GM15510 (cell line): Measurements from ENCODE around the gene BRICD5.

ENCODE experiments used
- POLR2A ChIP-seq: IDR thresholded peaks from 3 replicates; pipeline ENCODE4 v1.6.1; 2011; ENCODE audit warnings: borderline replicate concordance; ENCODE audit not compliant: insufficient read length; ENCODE audit errors: extremely low read depth

Gene BRICD5

GRCh38 chr16:2177101-2177500 is 33.6 kb downstream of the BRICD5 start:
- TF ChIP-seq POLR2A = no peak

DNA sequence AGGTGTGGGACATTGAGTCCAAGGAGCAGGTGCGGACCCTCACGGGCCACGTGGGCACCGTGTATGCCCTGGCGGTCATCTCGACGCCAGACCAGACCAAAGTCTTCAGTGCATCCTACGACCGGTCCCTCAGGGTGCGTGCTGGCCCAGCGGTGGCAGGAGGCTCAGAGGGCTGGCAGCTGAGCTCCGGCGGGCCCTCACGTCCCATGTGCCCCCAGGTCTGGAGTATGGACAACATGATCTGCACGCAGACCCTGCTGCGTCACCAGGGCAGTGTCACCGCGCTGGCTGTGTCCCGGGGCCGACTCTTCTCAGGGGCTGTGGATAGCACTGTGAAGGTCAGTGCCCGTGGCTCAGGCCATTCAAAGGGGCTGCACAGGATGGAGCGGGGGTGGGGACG is 34.6 kb downstream of the BRICD5 start:
- no peak for TF ChIP-seq POLR2A

DNA sequence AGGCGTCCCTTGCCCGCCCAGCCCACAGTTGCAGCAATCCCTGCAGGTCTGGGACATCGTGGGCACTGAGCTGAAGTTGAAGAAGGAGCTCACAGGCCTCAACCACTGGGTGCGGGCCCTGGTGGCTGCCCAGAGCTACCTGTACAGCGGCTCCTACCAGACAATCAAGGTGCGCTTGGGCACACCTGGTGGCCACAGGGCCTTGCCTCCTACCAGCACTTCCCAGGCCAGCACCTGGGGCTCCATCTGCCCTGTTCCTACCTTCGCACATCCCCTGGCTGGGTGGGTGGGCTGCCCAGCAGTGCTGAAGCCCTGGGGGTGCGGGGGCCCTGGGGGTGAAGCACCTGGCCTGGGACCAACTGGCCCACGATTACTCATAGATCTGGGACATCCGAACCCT is 35.2 kb downstream of the BRICD5 start:
- no peak for TF ChIP-seq POLR2A

DNA sequence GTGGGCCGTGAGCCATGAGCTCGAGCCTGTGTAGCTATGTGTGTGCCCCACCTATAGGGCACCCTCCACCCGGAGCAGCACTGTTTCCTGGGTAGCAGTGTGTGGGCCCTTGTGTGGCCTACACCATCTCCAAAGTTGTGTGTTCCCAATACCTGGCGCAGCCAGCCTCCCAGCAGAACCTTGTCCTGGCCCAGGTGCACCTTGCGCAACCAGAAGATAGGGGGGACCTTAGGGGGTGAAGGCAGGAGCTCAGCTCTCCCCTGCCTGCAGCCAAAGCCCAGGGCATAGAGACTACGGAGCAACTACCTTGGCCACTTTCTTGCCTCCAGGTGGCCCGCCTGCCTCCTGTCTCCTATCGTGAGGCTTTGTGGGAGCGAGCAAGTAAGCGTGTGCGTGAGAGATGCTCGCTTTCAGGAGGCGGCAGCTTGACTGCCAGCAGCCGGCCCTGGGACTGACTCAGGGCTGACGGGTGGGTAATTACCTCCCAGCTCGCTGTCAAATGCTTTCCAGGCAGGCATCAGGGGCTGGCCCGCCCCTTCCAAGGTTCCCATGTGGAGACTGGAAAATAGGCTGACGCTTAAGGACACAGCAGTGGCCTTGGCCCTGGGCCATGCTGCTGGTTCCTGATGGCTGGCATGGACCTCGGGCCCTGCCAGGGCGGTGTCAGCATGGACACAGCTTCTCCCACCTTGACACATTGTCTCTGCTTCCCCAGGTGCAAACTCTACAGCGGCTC is 36.1 kb downstream of the BRICD5 start:
- no peak for TF ChIP-seq POLR2A

GRCh38 chr16:2173916-2174315 is 36.7 kb downstream of the BRICD5 start:
- TF ChIP-seq POLR2A = no peak

GRCh38 chr16:2173366-2173765 is 37.3 kb downstream of the BRICD5 start:
- no peak for TF ChIP-seq POLR2A

DNA sequence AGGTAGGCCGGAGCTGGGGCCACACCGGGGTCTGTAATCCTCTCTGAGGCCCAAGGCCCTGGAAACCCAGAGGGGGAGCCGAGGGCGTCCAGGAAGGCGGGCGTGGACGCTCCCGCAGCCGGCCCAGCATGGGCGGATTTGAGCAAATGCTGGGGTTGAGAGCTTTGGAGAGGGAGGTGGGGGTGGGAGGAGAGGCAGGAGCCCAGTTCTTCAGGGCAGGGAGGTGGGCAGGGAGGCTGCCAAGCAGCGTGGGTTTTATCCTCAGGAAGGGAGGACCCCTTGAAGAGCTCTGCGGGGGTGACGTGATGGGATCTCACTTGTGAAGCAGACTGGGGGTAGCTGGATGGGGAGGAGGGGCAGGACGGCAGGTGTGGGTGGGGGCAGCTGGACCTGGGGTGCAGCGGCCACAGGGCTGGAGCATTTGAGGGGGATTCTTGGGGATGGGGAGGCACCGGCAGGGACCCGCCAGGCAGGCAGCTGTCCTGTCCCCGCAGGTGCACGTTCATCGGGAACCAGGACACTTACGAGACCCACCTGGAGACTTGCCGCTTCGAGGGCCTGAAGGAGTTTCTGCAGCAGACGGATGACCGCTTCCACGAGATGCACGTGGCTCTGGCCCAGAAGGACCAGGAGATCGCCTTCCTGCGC is 37.9 kb downstream of the BRICD5 start:
- no peak for TF ChIP-seq POLR2A

- TF ChIP-seq POLR2A = no peak
Measured at GRCh38 chr16:2171601-2172178, 39.0 kb downstream of the BRICD5 start.

DNA sequence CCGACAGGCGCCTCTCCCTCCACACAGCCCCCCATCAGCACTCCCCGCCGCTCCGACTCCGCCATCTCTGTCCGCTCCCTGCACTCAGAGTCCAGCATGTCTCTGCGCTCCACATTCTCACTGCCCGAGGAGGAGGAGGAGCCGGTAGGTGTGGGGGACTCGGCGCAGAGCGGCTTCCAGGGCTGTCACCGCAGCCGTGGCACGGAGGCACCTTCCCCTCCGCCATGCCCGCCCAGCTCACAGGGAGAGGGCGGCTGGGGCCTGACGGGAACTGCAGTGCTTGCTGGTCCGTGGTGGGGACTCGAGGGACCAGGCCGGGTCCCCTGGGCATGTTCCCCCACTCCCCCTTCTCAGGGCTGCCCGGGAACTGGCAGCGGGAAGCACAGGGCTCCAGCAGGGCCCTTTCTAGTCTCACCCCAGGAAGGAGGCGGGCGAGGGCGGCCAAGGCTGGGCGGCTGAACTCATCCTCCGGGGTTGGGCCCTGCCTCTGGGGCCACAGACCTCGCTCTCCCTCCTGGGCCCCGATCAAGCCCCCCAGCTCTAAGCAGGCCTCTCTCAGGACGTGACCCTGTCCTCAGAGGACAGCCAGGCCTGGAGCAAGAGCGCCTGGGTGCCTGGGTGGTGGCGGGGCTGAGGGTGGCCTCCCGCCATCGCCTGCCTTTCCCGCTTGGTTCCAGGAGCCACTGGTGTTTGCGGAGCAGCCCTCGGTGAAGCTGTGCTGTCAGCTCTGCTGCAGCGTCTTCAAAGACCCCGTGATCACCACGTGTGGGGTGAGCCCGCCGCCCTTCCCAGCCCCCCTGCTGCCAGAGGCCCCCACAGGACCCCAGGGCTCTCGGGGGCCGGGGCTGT is 39.9 kb downstream of the BRICD5 start:
- TF ChIP-seq POLR2A = no peak

- TF ChIP-seq POLR2A = no peak
Measured at GRCh38 chr16:2170080-2170479, 40.6 kb downstream of the BRICD5 start.

DNA sequence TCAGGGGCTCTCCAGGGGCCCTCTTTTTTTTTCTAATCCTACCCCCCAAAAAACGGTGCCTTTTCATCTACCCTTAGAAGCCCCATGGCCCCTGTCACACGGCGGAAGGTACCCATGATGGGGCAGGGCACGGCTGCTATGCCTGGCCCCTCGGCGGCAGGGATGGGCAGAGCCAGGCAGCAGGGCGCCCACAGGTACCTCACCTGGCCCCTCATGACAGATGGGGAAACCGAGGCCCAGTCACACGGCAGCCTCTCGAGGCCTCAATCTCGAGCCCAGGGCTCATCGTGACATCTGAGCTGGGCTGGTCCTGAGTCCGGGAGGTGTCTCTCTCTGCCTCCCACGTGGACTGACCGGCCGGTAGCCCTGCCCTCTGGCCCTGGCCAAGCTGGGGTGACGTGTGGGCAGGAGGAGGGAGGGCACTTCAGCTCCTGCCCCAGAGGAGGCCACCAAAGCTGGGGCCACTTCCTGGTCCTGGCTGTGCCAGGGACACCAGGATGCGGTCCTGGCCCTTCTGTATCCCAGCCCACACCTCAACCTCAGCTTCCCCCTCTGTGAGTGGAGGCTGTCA is 43.5 kb downstream of the BRICD5 start:
- TF ChIP-seq POLR2A = no peak

DNA sequence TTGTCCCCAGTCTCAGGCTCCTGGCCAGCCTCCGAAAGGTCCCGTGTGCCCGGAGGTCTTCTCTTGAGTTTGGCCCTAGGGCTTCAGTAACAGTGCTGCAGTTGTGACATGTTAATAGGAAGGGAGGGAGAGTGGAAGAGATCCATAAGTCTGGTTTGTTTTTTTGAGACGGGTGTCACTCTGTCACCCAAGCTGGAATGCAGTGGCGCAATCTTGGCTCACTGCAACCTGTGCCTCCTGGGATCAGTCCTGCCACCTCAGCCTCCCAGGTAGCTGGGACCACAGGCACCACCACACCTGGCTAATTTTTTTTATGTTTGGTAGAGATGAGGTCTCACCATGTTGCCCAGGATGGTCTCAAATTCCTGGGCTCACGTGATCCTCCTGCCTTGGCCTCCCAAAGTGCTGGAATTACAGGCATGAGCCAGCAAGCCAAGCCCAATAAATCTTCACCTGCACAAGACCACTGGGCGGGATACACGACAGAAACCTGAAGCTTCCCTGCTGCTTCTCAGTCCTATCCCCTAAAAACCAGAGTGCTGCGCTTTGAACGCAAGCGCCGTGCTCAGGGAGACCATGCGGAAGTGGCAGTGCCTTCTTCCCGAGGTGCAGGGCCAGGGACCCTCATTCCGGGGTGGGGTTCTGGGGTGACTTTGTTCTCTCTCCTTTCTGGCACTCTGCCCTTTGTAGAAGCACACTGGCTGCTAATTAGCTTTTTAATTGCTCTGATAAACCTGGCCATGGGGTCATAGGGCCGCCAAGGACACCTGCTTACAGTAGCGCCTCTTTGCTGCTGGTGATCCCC is 44.2 kb downstream of the BRICD5 start:
- no peak for TF ChIP-seq POLR2A

DNA sequence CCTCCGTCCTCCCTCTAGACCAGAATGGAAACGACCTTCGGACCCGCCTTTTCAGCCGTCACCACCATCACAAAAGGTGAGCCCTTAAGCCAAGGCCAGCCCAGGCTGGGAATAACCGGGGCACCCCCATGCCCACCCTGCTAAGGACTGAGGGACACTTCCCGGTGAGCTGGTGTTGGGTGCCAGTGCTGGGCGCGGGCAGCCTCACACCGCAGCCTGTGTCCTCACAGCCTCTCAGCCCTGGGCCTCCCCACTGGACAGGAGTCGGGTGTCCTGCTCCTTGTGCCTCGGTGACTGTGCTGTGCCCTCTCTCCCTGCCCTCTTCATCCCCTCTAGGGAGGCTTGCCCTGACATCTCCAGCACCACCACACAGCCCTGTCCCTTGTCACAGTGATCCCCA is 44.8 kb downstream of the BRICD5 start:
- TF ChIP-seq POLR2A = no peak

- TF ChIP-seq POLR2A = no peak
Measured at GRCh38 chr16:2163211-2163881, 47.3 kb downstream of the BRICD5 start.

DNA sequence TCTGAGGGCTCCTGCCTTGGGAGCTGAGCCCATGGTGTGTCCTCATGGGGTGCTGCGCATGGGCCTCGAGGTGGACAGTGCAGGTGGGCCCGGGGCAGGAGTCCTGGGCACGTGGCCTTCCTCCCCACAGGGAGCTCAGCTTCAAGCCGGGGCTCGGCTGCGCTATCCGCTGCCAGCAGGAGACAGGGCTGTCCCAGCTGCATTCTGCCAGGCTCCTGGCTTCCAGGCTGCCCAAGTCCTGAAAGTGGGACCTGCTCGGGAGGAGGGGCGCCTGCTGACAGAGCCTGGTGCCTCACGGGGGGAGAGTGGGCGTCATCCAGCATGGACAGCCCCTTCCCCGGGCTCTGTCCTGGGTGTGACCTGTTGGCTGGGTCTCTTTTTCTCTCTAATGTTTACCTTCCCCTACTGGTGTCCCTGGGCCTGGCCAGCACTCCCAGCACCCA is 48.0 kb downstream of the BRICD5 start:
- no peak for TF ChIP-seq POLR2A
